ENCODE results near the gene SORCS1. TPM values are rescaled to one million over a fixed set of nuclear protein-coding genes. Genes with fewer than 3 reads are reported as not detected.
A peak's percentile ranks its signal among the peaks of the same experiment; 100 is the strongest.

Gene SORCS1
- total and polyA plus RNA-seq, 2 experiments from 2014 or later, result 45.6 to 73.0 TPM

DNA sequence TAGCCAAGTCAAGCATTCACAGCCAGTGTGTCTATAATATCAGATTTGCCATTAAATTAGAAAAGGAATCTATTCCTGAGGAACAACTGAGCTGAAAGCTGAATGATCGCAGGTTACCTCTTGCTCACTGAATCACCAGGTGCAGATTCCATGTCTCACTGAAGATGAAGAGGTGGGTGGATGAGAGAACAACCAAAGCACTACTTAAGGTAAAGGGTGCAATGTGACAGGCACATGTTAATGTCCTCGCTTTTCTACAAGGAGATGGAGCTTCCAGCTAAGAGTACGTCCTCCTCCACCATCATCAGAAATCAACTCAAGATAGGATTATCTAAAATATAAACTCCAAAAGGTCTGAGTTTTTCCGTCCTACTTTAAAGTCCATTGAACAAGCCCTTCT lies 4.6 kb downstream of the SORCS1 start:
- DNase-seq (ENCODE audit: low read depth in 1 of 2, low spot score in 1 of 2), result no peak
- no peaks in the 10 kb centered on the region for H3K36me3 ChIP-seq
- H3K9me3 ChIP-seq (ENCODE audit: low read depth), result no peaks in the 10 kb centered on the region
- H3K27me3 ChIP-seq, result peaks cover 4% of the 10 kb centered on the region
- no peak overlapping the region for H3K4me3 ChIP-seq
- H3K4me1 ChIP-seq (ENCODE audit: low read depth), result peaks cover 11% of the 10 kb centered on the region
- TF ChIP-seq, protein P1, sequence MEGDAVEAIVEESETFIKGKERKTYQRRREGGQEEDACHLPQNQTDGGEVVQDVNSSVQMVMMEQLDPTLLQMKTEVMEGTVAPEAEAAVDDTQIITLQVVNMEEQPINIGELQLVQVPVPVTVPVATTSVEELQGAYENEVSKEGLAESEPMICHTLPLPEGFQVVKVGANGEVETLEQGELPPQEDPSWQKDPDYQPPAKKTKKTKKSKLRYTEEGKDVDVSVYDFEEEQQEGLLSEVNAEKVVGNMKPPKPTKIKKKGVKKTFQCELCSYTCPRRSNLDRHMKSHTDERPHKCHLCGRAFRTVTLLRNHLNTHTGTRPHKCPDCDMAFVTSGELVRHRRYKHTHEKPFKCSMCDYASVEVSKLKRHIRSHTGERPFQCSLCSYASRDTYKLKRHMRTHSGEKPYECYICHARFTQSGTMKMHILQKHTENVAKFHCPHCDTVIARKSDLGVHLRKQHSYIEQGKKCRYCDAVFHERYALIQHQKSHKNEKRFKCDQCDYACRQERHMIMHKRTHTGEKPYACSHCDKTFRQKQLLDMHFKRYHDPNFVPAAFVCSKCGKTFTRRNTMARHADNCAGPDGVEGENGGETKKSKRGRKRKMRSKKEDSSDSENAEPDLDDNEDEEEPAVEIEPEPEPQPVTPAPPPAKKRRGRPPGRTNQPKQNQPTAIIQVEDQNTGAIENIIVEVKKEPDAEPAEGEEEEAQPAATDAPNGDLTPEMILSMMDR (IDR thresholded peaks at IDR 0.05; ENCODE audit: low read depth, low read length), result no peak
- H3K27ac ChIP-seq, result no peak overlapping the region

DNA sequence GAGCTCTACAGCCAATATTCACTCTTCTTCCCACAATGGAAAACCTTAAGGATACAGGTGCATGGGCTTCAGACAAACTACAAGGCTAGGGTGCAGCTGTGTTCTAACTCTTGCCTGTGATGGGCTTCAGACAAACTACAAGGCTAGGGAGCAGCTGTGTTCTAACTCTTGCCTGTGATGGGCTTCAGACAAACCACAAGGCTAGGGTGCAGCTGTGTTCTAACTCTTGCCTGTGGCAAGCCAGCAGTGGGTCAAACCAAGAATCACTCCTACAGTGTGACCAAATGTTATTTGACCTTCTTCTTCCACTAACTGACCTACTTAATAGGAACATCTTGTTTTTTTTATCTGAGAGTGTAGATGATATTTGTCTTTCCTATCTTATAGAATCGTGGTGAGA lies 7.4 kb downstream of the SORCS1 start:
- DNase-seq (ENCODE audit: low read depth in 1 of 2, low spot score in 1 of 2), result no peak
- Histone ChIP-seq H3K27ac (no peak overlapping the region), H3K9me3 (ENCODE audit: low read depth) (no peaks in the 10 kb centered on the region), H3K4me1 (ENCODE audit: low read depth) (peaks cover 7% of the 10 kb centered on the region), H3K27me3 (no peaks in the 10 kb centered on the region), H3K4me3 (no peak overlapping the region), H3K36me3 (no peaks in the 10 kb centered on the region)
- TF ChIP-seq, protein P1 (IDR thresholded peaks at IDR 0.05; ENCODE audit: low read depth, low read length), result no peak

DNA sequence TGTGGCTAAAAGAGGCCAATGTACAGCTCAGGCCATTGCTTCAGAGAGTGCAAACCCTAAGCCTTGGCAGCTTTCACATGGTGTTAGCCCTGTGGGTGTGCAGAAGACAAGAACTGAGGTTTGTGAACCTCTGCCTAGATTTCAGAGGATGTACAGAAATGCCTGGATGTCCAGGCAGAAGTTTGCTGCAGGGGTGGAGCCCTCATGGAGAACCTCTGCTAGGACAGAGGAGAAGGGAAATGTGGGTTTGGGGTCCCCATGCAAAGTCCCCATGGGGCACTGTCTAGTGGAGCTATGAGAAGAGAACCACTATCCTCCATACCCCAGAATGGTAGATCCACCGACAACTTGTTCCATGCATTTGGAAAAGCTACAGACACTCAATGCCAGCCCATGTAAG lies 12.4 kb downstream of the SORCS1 start:
- TF ChIP-seq, protein P1 (IDR thresholded peaks at IDR 0.05; ENCODE audit: low read depth, low read length), result no peak
- no peaks in the 10 kb centered on the region for H3K4me1 ChIP-seq (ENCODE audit: low read depth)
- H3K36me3 ChIP-seq, result no peaks in the 10 kb centered on the region
- DNase-seq (ENCODE audit: low read depth in 1 of 2, low spot score in 1 of 2), result no peak
- no peaks in the 10 kb centered on the region for H3K9me3 ChIP-seq (ENCODE audit: low read depth)
- no peaks in the 10 kb centered on the region for H3K27me3 ChIP-seq
- H3K4me3 ChIP-seq, result no peak overlapping the region
- no peak overlapping the region for H3K27ac ChIP-seq

DNA sequence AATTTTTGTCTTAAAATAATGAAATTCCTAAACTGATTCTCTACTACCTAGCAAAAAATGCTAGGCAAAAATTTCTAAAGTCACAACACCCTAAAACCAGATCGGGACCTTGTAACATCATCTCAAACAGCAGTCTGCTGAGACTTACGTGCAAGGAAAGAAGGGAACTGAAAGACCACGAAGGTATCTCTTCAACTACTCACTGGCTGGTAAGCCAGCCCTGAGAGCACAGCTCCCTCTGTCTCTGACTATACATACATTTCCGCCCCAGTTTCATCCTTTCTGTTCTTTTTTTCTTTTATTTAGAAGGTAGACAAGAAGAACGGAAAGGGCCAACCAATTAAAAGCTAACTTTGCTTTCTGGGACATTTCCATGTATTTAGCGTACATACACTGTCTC lies 15.6 kb downstream of the SORCS1 start:
- Histone ChIP-seq H3K36me3 (no peaks in the 10 kb centered on the region), H3K27me3 (no peaks in the 10 kb centered on the region), H3K27ac (no peak overlapping the region), H3K4me3 (no peak overlapping the region), H3K9me3 (ENCODE audit: low read depth) (no peaks in the 10 kb centered on the region), H3K4me1 (ENCODE audit: low read depth) (no peaks in the 10 kb centered on the region)
- TF ChIP-seq, protein P1 (IDR thresholded peaks at IDR 0.05; ENCODE audit: low read depth, low read length), result no peak
- no peak for DNase-seq (ENCODE audit: low read depth in 1 of 2, low spot score in 1 of 2)

DNA sequence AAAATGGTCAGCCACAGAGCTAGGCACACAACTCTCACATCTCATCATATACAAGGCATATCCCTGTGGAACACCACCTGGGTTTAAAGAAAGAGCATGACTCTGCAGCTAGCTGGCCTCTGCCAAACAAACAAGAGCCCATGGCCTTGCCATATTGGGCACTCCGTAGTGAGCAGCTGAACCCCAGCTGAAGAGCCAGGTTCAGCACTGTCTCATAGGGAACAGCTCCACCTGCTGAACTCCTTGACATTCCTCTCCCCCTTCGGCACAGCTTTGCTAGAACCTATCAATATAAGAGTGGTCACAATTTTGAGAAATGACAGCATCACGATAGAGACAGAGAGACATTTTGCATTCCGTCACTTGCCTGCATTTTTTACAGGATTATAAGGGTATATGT lies 20.0 kb downstream of the SORCS1 start:
- TF ChIP-seq, protein P1 (IDR thresholded peaks at IDR 0.05; ENCODE audit: low read depth, low read length), result no peak
- DNase-seq (ENCODE audit: low read depth in 1 of 2, low spot score in 1 of 2), result peak in 1 of 2 donors; percentile 74

More for the DNA sequence above, 20.0 kb downstream of the SORCS1 start:
- no peak overlapping the region for H3K27ac ChIP-seq
- H3K9me3 ChIP-seq (ENCODE audit: low read depth), result no peaks in the 10 kb centered on the region
- H3K4me1 ChIP-seq (ENCODE audit: low read depth), result peaks cover 10% of the 10 kb centered on the region
- no peaks in the 10 kb centered on the region for H3K27me3 ChIP-seq
- H3K36me3 ChIP-seq, result no peaks in the 10 kb centered on the region
- no peak overlapping the region for H3K4me3 ChIP-seq
